ENCODE measurements around the gene IGDCC3.

Gene IGDCC3

DNA sequence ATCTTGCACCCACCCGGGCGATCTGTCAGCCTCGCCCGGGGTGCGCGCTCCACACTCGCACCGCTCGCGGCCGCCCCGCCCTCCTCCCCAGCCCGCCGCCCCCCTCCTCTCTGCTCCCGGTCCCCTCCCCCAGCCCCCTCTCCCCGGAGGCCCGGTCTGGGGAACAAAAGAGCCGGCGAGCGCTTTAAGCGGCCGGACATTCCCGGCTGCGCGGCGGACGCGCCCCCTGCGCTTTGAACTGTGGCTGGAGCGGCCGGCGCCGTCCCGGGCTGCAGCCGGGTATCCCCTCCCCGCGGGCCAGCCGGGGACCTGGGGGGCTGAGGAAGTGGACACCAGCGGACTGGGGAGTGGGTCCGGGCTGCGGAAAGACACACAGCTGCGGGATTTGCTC lies at the start of gene IGDCC3:
Gene IGDCC3 (minus strand): TSS at position 27 of the 391 bp plus-strand sequence. CDS start 214 bp downstream, outside the sequence.
- H3K4me3 ChIP-seq (ENCODE audit: low read depth, low read length), result peak within 1 kb of the TSS; percentile 40
- in situ Hi-C loops (cut with HindIII; ENCODE audit: low sequenced_read_pairs), result no loop called here
- no peak for DNase-seq (ENCODE audit: low read depth, low spot score)
- TF ChIP-seq, protein P1, sequence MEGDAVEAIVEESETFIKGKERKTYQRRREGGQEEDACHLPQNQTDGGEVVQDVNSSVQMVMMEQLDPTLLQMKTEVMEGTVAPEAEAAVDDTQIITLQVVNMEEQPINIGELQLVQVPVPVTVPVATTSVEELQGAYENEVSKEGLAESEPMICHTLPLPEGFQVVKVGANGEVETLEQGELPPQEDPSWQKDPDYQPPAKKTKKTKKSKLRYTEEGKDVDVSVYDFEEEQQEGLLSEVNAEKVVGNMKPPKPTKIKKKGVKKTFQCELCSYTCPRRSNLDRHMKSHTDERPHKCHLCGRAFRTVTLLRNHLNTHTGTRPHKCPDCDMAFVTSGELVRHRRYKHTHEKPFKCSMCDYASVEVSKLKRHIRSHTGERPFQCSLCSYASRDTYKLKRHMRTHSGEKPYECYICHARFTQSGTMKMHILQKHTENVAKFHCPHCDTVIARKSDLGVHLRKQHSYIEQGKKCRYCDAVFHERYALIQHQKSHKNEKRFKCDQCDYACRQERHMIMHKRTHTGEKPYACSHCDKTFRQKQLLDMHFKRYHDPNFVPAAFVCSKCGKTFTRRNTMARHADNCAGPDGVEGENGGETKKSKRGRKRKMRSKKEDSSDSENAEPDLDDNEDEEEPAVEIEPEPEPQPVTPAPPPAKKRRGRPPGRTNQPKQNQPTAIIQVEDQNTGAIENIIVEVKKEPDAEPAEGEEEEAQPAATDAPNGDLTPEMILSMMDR (IDR thresholded peaks at IDR 0.05; ENCODE audit: low read depth, low read length), result no peak

DNA sequence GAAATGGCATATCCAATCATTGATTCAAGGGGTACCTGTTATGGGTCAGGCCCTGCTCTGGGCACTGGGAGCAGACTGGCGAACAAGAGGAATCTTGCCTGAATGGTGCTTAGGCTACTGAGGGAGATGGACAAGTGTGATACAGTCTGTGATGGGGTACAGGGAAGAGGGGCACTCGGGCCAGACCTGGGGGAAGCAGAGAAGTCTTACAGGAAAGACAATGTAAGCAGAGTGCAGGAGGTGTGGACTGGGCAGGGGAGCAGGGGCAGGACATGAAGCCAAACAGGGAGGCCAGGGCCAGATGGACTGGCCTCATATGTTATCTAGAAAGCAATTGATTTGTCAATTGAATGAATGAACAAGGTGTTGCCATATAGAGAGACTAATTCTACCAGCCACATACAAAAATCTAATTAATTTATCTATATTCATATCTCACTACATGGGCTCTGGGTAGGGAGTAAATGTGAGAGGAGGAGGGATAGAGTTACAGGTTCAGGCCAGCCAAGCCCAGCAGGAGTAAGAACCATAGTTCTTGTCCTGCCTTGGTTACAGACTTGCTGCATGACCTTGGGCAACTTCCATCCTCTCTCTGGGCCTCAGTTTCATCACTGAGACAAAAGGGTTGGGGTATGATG lies 48.5 kb upstream of the IGDCC3 start:
- TF ChIP-seq, protein P1 (IDR thresholded peaks at IDR 0.05; ENCODE audit: low read depth, low read length), result no peak
- DNase-seq (ENCODE audit: low read depth, low spot score), result no peak
- in situ Hi-C loops (cut with HindIII; ENCODE audit: low sequenced_read_pairs), result no loop called here
- H3K4me3 ChIP-seq (ENCODE audit: low read depth, low read length), result no peak overlapping the region

DNA sequence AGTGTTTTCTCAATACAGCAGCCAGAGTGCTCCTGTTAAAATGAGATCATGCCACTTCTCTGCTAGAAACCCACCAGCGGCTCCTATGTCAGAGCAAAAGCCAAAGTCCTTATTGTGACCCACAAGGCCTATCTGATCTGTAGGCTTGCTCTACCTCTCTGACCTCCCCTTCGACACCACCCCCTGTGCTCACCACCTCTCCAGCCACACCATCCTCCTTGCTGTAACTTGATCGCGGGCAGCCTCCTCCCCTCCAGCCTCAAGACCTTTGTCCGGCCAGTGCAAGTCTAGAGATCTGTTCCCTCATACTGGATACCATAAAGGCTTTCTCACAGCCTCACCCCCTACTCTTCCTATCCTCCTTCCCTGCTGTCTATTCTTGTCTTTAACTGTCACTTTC lies 46.9 kb upstream of the IGDCC3 start:
- in situ Hi-C loops (cut with HindIII; ENCODE audit: low sequenced_read_pairs), result no loop called here
- DNase-seq (ENCODE audit: low read depth, low spot score), result no peak
- no peak overlapping the region for H3K4me3 ChIP-seq (ENCODE audit: low read depth, low read length)

DNA sequence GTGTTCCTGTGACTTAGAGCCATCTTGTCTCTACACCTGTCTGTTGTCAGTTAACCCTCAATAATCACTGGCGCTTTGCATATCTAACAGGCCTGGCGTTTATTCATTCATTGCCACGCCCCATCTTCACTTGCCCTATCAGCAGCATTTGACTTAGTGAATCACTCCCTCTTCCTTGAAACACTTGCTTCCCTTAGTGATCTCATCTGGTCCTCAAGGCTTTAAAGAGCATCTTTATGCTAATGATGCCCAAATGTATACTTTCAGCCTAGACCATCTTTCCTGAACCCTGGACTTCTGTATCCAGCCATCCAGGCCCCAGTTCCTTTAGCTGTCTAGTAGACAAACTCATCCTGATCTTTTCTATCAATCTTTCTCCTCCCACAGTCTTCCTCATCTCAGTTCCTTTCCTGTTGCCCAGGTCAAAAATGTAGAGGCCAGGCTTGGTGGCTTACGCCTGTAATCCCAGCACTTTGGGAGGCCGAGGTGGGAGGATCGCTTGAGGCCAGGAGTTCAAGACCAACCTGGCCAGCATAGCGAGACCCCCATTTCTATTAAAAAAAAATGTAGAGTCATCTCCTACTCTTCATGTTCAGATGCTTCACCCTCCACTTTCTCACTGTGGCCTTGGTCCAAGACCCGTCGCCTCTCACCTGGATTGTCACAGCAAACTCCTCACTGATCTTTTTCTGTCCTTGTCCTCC lies 46.3 kb upstream of the IGDCC3 start:
- TF ChIP-seq, protein P1 (IDR thresholded peaks at IDR 0.05; ENCODE audit: low read depth, low read length), result no peak
- peak; percentile 30 for DNase-seq (ENCODE audit: low read depth, low spot score)
- in situ Hi-C loops (cut with HindIII; ENCODE audit: low sequenced_read_pairs), result no loop called here
- no peak overlapping the region for H3K4me3 ChIP-seq (ENCODE audit: low read depth, low read length)

More for the DNA sequence above, 46.9 kb upstream of the IGDCC3 start:
- TF ChIP-seq, protein P1 (IDR thresholded peaks at IDR 0.05; ENCODE audit: low read depth, low read length), result no peak

DNA sequence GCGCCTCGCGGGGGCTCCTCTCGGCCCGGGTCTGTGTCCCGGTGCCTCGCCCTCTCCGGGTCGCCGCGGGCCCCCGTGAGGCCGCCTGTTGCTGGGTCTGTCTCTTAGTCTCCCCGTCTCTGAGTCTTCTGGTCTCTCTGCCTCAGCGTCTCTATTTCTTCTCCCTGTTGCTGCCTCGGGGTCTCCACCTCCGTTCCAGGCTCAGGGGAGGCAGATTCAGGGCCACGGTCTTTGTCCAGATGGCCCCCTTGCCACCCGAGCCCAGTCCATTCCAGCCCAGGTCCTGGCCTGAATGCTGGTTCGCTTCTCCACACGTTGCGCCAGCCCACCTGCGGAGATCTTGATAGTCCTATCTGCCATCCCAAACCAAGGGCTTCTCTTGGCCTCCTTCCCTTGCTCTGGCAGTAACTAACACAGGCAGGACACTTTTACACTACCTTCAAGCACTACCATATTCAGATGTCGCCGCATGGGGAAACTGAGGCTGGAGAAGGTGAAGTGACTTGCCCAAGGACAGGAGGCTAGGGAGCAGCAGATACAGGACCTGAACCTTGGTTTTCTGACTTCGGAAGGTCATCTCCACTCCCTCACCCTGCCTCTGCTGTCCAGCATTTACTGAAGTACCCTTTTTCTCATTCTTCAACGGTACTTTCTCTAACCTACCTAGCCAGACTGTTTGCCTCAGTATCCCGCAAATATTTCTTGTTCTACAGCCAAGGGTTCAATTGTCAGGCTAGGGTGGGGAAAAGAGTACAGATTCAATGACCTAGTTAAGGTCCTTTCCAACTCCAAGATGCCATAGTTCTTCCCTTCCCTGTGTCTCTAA lies 45.6 kb upstream of the IGDCC3 start:
- in situ Hi-C loops (cut with HindIII; ENCODE audit: low sequenced_read_pairs), result no loop called here
- DNase-seq (ENCODE audit: low read depth, low spot score), result no peak
- H3K4me3 ChIP-seq (ENCODE audit: low read depth, low read length), result peak overlapping the region; percentile 33
- TF ChIP-seq, protein P1 (IDR thresholded peaks at IDR 0.05; ENCODE audit: low read depth, low read length), result no peak

DNA sequence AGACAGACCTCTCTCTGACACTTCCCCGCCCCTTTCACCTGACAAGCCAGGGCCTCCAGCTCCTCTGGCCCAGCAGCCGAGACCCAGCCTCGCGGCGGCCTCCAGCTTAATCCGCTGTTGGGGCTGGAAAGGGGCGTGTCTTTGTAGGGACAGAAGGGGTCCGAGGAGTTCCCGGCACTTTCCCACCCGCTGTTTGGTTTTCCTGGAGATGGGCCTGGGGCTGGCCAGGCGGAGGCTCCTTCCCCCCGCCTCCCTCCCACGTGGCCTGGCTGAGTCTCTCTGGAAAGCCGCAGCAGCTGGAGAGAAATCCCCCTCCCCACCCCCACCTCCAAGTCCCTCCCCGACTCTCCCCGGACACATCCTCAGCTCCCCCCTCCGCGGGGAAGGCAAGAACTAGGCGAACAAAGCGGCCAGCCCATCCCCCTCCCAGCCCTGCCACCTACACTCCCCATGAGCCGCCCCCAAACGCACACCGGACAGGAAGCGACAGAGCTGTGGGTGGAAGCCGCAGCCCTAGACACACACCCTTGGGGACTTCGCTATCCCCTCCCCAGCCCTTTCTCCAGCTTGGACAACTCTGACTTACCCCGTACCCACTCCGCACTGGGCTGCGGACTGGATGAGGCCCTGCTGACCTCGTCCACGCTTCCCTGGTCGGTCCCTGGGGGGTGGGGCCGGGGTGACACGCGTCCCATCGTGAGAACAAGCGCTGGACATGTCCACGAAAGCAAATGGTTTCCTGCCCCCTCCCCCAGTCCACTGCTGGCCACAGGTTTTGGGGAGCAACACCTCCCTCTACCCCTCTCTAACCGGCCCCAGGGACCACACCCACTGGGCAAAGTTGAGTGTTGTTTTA lies 43.8 kb upstream of the IGDCC3 start:
- H3K4me3 ChIP-seq (ENCODE audit: low read depth, low read length), result peak overlapping the region; percentile 67
- in situ Hi-C loops (cut with HindIII; ENCODE audit: low sequenced_read_pairs), result no loop called here
- DNase-seq (ENCODE audit: low read depth, low spot score), result peak; percentile 94
- TF ChIP-seq, protein P1 (IDR thresholded peaks at IDR 0.05; ENCODE audit: low read depth, low read length), result no peak

Measured in astrocyte of the spinal cord (primary cell).